Stomach (tissue), 4 donors: ENCODE measurements around the gene KRTAP5-3.

Experiments
- EP300 ChIP-seq: sonication (generic); formaldehyde crosslinking; IDR thresholded peaks from one replicate; pipeline ENCODE4 v1.6.1; 2017; ENCODE audit warnings: antibody characterized with exemption
- POLR2A ChIP-seq, 4 donors: fragments of 450-650 bp; IDR thresholded peaks; one replicate each; pipeline ENCODE4 v1.6.1; 2016; ENCODE audit warnings: antibody characterized with exemption in 4 of 4, control low read depth in 2 of 4, mild to moderate bottlenecking in 1 of 4, moderate library complexity in 1 of 4
- POLR2AphosphoS5 ChIP-seq, 3 donors: sonication (generic); formaldehyde crosslinking; IDR thresholded peaks; one replicate each; pipeline ENCODE4 v1.6.1; 2016; ENCODE audit warnings: antibody characterized with exemption in 3 of 3
- TF ChIP-seq, protein P1 (sequence below), 7 experiments: fragments of 450-650 bp in 4 of 7; fragments of 200-600 bp in 3 of 7; sonication (generic) in 3 of 7; IDR thresholded peaks; one replicate each; pipeline ENCODE4 v1.5.1; 2016 to 2019; ENCODE audit warnings: antibody characterized with exemption in 7 of 7, control low read depth in 2 of 7, mild to moderate bottlenecking in 1 of 7

DNA sequence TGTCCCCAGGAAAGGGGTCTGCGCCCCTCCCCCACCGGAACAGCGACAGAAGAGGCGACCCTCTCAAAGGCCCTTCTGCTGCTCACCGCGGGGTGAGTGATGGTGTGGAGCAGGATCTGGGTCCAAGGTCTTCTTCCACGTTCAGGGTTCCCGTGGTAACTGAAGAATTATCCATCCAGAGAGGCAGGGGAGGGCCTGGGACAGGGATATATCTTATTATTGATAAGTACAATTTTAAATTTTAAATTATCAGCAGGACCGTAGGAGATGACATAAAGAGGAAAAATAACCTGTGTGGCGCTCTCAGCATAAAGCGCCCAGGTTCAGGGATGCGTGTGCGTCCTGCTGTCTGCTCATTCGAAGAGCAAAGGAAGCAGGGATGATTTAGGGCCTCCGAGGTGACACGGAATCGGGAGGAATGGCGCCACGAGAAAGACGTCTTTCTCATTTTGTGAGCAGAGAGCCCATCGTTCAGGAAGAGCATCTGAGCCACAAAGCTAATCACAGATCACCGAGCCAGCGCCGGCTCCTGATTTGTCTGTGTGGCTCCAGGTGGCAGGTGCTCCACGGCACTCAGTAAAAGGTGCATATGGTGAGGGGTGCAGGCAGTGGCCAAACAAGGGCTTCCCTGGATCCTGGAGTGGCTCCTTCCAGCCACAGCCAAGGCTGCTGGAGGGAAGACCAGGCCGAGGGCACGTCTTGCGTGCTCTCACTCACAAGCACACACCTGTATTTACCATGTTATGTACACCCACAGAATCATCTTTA is 40.6 kb upstream of the KRTAP5-3 start:
- TF ChIP-seq, protein P1, sequence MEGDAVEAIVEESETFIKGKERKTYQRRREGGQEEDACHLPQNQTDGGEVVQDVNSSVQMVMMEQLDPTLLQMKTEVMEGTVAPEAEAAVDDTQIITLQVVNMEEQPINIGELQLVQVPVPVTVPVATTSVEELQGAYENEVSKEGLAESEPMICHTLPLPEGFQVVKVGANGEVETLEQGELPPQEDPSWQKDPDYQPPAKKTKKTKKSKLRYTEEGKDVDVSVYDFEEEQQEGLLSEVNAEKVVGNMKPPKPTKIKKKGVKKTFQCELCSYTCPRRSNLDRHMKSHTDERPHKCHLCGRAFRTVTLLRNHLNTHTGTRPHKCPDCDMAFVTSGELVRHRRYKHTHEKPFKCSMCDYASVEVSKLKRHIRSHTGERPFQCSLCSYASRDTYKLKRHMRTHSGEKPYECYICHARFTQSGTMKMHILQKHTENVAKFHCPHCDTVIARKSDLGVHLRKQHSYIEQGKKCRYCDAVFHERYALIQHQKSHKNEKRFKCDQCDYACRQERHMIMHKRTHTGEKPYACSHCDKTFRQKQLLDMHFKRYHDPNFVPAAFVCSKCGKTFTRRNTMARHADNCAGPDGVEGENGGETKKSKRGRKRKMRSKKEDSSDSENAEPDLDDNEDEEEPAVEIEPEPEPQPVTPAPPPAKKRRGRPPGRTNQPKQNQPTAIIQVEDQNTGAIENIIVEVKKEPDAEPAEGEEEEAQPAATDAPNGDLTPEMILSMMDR (IDR thresholded peaks at IDR 0.05): no peak
- TF ChIP-seq POLR2A (IDR thresholded peaks at IDR 0.05): no peak
- no peak for TF ChIP-seq POLR2AphosphoS5 (IDR thresholded peaks at IDR 0.05)
- no peak for TF ChIP-seq EP300
